GM19467 (cell line): Measurements from ENCODE around the gene CTNND2.

ENCODE experiments used
- ATAC-seq: cut with Tn5 transposase; IDR thresholded peaks from one replicate; pipeline ENCODE4 v1.9.1; 2021; ENCODE audit warnings: mild to moderate bottlenecking, moderate library complexity; ENCODE audit not compliant: unreplicated experiment

CTNND2 gene, protein sequence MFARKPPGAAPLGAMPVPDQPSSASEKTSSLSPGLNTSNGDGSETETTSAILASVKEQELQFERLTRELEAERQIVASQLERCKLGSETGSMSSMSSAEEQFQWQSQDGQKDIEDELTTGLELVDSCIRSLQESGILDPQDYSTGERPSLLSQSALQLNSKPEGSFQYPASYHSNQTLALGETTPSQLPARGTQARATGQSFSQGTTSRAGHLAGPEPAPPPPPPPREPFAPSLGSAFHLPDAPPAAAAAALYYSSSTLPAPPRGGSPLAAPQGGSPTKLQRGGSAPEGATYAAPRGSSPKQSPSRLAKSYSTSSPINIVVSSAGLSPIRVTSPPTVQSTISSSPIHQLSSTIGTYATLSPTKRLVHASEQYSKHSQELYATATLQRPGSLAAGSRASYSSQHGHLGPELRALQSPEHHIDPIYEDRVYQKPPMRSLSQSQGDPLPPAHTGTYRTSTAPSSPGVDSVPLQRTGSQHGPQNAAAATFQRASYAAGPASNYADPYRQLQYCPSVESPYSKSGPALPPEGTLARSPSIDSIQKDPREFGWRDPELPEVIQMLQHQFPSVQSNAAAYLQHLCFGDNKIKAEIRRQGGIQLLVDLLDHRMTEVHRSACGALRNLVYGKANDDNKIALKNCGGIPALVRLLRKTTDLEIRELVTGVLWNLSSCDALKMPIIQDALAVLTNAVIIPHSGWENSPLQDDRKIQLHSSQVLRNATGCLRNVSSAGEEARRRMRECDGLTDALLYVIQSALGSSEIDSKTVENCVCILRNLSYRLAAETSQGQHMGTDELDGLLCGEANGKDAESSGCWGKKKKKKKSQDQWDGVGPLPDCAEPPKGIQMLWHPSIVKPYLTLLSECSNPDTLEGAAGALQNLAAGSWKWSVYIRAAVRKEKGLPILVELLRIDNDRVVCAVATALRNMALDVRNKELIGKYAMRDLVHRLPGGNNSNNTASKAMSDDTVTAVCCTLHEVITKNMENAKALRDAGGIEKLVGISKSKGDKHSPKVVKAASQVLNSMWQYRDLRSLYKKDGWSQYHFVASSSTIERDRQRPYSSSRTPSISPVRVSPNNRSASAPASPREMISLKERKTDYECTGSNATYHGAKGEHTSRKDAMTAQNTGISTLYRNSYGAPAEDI (N-terminal part only)

GRCh38 chr5:11904265-11904906, at the start of gene CTNND2:
Gene CTNND2 (minus strand): TSS chr5:11904446. CDS start chr5:11903853, 593 bp downstream.
- no peak for ATAC-seq

DNA sequence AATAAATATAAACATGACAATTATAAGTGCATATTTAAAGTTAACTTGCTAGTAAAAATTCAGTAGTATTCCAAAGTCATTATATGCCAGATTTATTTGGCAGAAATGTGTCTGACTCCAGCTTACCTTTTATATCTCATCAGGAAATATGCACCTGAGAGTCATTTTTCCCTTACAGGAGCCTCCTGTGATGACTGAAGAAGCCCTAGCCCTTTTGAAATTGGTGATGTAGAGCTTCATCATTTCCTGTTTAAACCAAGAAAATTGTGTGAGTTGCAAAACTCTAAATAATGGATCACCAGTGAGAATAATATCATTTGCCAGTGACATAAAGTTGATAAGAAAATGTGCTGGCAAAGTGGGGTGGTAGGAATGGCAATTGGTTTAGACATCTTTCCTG, 42.1 kb upstream of the CTNND2 start:
- no peak for ATAC-seq

GRCh38 chr5:11941566-11941965, 37.3 kb upstream of the CTNND2 start:
- ATAC-seq: no peak

DNA sequence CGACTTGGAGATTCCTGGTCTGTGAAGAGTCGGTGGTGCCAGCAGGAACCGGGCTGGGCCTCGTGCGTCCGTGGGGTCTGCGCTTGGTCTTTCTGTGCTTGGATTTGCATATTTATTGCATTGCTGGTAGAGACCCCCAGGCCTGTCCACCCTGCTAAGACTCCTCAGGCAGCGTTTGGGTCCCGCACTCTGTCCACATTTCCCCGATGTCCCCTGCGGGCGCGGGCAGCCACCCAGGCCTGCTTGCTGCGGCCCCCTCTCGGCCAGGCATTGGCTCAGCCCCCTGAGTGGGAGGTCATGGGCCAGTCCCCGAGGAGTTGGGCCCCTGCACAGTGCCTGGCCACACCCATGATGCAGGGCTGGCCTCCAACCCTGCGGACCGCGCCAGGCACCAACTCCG, 27.4 kb upstream of the CTNND2 start:
- ATAC-seq: no peak

- ATAC-seq: no peak
Measured at GRCh38 chr5:11928909-11929308, 24.7 kb upstream of the CTNND2 start.

DNA sequence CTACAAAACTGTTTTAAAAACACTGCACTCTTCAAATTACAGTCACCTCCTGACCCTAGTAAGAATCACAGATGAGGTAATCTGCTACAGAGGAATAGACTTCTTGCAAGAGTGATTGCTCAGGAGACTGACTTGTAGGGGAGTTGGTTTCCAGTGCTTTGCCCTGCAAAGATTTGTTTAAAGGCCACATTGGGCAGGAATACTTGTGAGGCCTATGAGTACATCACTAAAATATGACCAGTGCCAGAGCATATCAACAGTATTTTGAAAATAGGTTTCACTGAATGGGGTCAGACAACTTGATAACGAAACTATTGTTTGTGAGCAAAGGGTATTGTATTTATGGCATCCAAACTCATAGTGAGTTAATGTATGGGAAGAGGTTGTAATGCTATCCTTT, 21.5 kb upstream of the CTNND2 start:
- no peak for ATAC-seq

GRCh38 chr5:11922394-11922793, 18.1 kb upstream of the CTNND2 start:
- ATAC-seq: no peak

- ATAC-seq: no peak
Measured at GRCh38 chr5:11918463-11919045, 14.3 kb upstream of the CTNND2 start.

- no peak for ATAC-seq
Measured at GRCh38 chr5:11909471-11909870, 5.2 kb upstream of the CTNND2 start.

- ATAC-seq: no peak
Measured at GRCh38 chr5:11906497-11906896, 2.3 kb upstream of the CTNND2 start.

GRCh38 chr5:11905206-11905605, 960 bp upstream of the CTNND2 start:
- ATAC-seq: no peak

DNA sequence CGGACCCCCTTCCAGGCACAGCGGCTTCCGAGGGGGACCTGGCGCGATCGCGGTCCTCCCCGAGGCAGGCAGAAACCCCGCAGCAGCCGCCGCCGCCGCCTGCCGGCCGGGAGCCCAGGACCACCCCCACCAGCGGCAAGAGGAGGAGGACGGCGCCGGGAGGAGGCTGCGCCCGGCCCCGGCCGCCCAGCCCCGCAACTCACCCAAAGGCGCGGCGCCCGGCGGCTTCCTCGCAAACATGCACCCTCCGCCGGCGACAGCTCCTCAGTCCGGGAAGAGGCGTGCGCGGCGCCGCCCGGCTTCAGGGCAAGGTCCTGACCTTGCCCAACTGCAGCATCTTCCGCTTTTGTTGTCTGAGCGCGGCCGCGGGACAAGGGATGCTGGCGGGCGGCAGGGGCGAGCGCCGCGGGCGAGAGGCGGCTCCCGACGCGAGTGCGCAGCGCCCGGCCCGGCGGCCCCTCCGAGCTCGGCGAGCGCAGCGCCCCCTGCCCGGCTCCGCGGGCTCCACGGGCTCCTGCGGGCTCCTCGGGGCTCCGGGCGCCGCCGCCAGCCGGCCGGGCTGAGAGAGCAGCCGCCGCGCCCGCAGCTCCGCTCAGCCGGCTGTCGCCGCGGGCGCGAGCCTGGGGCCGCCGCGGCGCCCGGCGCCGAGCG, 507 bp downstream of the CTNND2 start:
- no peak for ATAC-seq

DNA sequence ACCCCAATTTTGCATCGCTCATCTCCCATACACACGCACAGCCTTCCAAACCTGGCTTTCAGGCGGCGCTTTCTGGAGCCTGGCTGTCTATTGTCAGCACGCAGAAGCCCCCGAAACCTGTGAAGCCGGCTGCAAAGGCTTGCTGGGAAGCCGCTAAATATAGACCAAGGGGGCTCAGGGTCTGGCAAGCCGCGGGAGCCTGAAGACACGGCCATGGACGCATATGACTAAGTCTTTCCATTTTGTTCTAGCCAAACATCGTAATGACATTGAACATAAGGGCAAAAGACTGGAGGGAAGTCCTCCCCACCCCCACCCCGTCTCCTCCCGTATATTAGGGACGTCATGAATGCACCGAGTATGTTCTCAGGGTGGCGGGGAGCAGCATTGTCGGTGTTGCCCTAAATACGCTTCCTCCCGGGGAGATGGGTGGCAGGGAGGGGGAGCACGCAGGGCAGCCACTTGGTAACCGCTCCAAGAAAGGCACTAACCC, 1.1 kb downstream of the CTNND2 start:
- ATAC-seq: no peak

- ATAC-seq: no peak
Measured at GRCh38 chr5:11902201-11902619, 2.0 kb downstream of the CTNND2 start.

- no peak for ATAC-seq
Measured at GRCh38 chr5:11898787-11899186, 5.5 kb downstream of the CTNND2 start.

GRCh38 chr5:11897781-11898180, 6.5 kb downstream of the CTNND2 start:
- ATAC-seq: no peak

DNA sequence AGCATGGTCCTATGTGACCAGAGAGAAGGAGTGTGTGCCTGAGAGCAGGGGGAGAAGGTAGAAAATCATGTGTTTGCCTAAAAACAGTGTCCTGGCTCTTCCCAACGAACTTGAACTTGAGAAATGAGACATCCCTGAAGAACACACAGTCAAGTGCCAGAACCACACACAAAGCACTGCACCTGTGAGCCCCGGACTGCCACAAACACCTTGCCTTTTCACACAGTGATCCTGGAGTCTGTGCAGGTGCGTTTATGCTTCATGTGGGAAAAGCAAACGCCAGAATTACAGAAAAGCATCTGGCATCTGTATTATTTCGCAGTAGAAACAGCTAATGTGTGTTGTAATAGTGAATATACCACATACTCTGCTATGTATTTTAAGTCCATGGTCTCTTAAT, 9.3 kb downstream of the CTNND2 start:
- no peak for ATAC-seq

DNA sequence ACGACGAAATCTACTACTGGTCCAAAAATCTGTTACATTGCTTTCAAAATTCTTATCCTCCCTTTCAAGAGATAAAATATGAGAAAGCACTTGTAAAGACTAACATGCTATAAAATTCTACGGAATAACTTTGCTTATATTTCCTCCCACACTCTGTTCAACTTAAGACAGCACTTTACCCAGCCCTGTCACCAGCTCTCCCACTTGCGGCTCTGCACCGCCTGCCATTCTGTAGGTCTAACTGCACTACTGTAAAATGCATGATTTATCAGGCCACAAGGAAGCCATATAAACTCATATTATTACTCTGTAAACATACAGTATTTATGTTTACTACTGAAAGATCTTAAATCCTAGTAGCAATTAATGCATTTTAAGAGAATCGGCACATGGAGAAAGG, 11.4 kb downstream of the CTNND2 start:
- ATAC-seq: no peak

DNA sequence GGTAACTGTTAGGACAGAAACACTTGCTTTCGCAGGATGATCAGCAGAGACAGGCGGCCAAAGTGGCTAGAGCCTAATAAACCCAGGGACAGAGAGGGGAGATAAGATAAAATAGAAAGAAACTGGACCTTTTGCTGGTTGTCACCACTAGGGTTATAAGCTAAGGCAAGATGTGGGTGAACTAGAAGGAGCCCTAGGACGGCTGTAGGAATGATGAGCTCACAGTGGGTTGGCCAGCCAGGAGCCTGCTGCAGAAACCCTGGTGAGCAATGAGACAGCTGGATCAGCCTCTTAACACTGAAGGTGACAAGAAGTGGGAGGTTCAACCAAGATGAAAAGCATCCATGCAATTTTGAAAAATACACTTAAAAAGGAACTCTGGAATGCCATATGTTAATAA, 13.5 kb downstream of the CTNND2 start:
- no peak for ATAC-seq

DNA sequence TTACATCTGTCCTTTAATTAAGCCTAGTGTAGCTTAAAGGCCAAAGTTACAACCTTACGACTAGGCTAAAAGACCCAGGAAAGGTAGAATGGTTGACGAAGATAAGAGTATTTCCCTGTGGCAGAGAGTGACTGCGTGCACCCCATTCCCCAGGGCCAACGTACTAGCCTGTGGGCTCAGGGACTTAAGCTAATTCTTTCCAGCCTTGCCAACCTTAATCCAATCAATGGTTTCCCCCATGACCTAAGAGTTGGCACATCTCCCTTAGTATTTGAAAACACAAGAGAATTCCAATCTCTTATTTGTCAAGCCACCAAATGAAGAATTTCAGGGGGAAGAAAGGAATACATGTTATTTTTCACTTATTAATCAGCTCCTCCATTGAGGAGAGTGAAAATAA, 16.0 kb downstream of the CTNND2 start:
- ATAC-seq: no peak
